Islet of Langerhans (tissue), 1 donor: ENCODE measurements around the gene LCN10.

Experiments
- FAIRE-seq: peaks from one replicate; lab custom pipeline; 2011; peaks lifted over from hg19 to GRCh38; lab: Jason Lieb, UNC

LCN10 gene

DNA sequence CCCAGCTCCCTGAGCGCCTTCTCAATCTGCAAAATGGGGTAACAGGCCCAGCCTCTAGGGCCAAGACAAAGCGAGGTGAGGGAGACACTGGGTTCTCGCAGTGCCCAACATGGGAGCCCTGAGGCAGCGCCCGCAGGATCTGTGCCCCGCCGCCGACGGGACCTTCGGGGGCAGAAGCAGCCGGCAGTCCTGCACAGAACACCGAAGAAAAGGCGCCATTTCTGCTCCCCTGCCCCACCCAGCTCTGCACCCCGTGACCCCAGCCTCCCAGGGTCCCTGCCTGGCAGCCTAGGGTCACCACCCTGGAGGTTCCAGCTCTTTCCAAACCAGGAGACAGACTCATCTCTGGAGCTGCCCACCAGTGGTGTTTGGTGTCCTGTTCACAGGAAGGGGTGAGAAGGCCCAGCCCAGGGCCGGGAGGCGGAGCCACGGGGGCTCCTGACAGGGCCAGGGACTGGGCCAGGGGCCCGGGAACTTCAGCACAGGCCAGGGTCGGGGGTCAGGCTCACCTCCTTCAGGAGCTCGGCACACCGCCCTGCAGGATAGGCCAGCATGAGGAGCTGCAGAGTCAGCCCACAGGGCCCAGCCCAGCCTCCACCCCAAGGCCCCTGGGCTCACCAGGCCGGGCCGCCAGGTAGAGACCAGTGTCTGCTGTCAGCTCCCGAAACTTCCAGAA lies 12.0 kb upstream of the LCN10 start:
- FAIRE-seq: no peak

DNA sequence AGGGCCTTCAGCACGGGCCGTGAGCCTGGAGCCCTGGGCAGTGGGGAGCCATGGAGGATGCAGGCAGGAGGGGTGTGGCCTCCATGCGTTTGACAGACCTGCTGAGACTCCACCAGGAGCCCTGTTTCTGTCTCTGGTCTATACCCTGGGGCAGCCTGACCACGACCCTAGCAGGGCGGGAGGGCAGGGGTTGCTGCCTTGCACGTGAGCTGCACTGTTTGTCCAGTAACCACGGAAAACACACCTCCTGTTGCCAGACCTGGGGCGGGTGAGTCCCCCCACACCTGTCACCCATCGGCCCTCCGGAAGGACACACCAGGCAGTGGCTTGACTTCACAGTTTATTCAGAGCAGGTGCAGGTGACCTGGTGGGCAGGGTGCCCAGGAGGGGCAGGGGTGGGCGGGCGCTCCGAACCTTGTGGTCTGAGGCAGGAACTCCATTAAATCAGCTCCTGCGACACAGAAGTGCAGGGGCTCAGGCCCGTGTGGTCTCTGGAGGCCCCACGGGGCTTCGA lies 11.4 kb upstream of the LCN10 start:
- no peak for FAIRE-seq

DNA sequence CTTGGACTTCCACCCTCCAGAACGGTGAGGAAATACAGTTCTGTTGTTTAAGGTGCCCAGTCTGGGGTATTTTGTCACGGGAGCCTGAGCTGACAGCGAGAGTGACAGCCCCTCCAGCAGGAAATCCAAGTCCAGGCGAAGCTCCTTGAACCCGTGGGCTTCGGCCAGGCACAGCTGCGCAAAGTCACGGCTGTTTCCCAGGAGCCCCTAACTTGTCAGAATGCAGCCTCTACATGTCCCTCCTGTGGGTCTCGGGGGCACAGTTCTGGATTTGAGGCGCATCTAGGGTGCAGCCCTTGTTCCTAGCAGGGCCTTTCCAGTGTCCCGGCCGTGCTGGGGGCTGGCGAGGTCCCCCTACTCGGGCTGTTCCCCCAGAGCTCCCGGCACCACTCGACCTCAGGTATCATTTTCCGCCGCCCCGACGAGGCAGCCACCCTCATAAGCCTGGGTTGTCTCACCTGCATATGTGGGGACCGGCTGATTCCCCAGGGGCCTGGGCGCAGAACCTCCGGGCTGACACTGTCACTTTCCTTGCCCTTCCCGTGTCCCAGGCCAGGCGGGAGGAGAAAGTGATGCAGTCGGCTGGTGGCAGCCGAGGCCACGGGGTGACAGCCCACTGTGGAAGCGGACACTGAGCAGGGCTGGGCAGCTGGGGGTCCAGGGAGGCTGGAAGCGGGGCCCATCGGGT lies 10.8 kb upstream of the LCN10 start:
- no peak for FAIRE-seq

DNA sequence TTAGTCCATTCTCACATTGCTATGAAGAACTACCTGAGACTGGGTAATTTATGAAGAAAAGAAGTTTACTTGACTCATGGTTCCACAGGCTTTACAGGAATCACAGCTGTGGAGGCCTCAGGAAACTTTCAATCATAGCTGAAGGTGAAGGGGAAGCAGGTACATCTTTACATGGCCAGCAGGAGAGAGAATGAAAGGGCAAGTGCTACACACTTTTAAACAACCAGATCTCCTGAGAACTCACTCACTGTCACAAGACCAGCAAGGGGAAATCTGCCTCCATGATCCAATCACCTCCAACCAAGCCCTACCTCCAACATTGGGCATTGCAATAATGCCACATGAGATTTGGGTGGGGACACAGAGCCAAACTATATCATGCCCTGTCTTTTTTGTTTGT lies 9.1 kb upstream of the LCN10 start:
- FAIRE-seq: no peak

DNA sequence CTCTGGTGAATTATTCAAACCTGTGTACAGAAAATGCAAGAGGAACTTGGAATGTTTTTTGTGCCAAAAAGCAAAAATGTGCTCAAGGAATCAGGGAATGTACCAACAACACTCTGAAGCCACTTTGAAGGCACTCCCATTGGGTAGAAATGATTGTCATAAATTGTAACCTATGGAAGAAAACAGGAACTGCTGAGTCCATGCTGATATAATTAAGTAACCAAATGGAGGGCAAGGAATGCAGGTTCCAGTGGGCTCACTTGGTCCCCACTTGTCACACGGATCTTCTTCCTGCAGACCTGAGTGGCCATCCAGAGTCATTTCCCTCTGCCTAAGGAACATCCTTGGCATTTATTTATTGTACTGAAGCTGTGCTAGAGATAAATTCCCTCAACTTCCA lies 8.5 kb upstream of the LCN10 start:
- no peak for FAIRE-seq

DNA sequence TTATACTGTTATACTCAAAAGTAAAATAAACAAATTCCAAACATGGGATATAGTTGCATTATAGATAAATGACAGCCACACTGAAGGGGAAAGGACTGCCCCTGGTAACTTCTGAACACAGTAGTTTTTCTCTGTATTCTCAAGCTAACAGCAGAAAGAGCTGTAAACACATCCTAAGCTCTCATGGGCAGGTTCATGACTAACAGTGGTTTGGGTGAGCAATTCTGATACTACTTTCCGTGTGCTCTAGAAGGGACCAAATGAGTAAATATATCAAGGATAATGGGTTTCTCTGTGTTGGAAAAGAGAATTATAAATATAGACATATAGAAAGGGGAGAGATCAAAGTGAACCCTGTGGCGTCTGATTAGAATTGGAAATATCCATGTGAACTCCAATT lies 7.8 kb upstream of the LCN10 start:
- FAIRE-seq: no peak

DNA sequence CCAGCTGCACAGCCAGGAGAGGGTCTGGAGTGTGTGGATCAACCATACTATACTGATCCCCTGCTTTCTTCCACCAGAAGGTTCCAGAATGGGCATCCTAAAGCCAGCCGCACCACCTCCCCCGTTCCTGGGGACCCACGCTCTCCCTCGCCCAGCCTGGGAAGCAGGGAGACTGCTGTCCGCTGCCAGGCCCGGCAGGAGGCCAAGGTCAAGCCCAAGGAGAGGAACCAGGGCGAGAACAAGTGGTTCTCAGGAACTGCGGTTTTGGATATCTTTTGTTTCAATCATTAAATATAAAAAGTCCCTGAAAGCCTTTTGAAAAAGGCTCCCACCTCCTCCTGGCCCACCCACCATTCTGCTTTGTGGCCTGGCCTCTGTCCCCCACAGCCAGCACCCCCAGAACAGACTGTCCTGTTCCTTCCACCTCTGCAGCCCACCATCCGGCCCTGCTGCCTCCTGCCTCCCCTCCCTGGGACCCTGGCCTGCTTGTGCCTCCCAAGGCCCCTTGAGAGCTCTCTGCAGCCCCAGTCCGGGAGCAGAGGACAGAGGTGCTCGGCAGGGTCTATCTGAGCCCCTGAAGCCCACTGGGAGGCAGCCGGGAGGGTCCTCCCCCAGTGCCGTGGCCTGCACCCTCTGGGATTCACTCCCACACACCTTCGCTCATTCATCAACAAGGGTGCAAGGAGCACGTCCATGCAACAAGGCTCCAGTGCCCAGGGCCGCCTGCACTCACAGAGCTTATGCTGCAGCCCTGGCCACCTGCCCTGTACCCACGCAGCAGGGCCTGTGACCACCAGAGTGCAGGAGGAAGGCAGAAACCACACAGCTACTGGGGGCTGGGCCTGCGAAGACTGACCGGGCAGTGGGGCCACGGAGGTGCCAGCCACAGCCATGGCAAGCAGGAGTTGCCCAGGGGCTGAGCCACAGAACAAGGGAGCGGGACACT lies 6.2 kb upstream of the LCN10 start:
- no peak for FAIRE-seq

DNA sequence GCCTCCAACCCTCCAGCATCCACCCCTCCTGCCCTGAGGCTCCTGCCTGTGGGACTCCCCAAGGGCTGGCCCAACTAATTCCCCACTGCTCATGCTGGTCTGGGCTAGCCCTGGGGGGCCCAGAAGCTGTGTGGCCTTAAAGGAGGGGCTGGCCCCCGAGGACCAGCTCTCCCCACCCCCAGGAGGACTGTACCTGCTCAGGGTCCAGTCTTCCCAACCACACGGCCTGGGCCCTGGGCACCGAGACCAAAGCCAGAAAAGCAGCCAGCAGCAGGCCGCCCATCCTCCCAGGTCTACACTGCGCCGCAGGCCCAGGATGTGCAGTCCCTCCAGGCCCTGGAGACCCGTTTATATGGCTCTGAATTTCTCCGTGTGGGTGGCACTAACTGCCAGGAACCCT lies 5.5 kb upstream of the LCN10 start, which contains the start of gene LCN6:
Gene LCN6, minus strand, starts transcription at position 325 of the 400 bp plus-strand sequence. Its CDS starts 42 bp downstream, at position 283.
- no peak for FAIRE-seq

DNA sequence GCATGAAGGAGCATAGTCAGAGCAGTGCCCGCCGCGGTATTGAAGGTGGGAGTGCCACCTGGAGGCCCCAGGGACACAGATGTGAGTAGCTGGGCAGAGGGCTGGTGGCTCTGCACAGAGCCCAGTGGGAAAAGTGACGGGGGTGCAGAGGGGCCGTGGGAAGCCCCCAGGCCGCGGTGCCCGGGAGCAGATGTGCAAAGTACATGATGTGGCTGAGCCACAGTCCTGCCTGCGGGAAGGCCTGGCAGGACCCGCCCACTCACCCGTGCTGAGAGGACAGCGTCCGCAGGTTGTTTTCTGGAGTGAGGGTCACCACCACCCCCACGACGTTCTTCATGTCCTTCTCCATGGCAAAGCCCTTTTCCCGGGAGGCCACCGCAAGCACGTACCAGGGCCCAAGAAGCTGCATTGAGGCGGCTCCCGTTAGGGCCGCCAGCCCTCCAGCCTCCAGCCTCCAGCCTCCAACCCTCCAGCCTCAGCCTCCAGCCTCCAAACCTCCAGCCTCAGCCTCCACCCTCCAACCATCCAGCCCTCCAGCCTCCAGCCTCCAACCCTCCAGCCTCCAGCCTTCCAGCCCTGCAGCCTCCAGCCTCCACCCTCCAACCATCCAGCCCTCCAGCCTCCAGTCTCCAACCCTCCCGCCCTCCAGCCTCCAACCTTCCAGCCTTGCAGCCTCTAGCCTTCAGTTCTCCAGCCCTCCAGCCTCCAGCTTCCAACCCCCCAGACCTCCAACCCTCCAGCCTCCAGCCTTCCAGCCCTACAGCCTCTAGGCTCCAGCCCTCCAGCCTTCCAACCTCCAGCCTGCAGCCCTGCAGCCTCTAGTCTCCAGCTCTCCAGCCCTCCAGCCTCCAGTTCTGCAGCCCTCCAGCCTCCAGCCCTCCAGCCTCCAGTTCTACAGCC lies 4.7 kb upstream of the LCN10 start:
- no peak for FAIRE-seq

DNA sequence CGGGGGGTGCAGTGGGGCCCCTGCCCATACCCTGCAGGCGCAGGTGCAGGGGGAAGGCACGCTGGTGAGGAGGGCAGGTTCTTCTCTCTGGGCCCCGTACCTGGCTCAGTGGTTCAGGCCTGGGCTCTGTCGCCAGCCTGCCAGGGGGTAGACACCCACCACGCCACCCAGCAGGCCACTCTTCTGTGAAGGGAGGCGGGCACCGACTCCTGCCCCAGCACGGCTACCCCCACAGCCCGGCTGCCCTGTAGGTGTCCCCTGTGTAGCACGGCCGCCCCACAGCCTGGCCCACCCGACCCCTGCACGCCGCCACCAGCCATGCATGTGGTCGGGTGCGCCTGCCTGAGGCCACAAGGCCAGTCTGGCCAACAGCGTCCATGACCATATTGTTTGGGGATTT lies 3.9 kb upstream of the LCN10 start:
- no peak for FAIRE-seq

DNA sequence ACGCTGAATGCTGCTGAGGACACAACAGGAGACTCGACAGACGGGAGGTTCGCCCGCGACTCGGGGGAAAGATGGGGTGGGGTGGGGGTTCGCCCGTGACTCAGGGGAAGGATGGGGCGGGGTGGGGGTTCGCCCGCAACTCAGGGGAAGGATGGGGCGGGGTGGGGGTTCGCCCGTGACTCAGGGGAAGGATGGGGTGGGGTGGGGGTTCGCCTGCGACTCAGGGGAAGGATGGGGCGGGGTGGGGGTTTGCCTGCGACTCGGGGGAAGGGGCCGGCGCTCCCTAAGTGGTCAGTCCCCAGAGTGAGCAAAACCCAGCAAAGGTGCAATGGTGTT lies 3.4 kb upstream of the LCN10 start:
- FAIRE-seq: no peak

DNA sequence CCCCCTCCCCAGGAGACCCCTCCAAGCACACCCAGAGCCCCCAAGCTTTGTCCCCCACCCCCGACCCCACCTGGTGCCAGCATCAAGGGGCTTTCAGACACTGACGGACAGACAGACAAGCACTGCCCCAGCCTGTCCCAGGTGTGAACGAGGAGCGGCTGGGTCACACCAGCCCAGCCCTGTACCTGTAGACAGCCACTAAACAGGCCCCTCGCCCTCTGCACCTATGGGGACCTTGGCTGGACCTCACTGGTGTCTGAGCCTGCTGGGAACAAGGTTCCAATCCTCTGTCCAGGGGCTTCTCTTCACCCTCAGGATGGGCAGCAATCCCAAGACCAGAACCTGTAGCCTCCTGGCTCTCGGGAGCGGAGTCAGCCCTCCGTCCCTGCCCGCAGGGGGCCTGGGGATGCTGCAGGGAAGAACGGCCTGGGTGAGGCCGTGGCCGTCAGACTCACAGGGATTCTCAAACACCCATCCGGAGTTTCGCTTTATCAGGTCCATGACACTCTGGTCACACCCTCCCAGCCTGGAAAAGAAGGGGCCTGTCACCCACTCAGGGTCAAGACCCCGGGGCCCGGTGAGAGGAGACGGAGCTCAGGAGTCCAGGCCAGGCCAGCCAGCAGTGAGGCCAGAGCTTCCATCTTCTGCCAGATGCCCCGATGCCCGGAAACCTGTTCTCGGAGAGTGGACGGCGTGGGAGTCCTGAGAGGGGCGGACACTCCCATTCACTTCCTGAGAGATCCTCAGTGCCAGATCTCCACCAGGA lies 2.8 kb upstream of the LCN10 start:
- no peak for FAIRE-seq

DNA sequence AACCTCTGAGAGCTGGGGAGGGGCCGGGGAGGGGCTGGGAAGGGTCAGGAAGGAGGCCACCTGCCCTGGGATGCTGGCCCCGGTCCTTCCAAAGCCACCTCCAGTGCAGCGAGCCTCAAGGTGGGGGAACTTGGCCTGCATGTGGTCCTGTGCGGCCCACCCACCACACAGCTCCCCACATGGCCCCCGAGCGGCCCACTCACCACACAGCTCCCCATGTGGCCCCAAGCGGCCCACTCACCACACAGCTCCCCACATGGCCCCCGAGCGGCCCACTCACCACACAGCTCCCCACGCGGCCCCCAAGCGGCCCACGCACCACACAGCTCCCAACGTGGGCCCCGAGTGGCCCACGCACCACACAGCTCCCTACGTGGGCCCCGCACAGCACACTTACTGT lies 2.0 kb upstream of the LCN10 start:
- FAIRE-seq: no peak

DNA sequence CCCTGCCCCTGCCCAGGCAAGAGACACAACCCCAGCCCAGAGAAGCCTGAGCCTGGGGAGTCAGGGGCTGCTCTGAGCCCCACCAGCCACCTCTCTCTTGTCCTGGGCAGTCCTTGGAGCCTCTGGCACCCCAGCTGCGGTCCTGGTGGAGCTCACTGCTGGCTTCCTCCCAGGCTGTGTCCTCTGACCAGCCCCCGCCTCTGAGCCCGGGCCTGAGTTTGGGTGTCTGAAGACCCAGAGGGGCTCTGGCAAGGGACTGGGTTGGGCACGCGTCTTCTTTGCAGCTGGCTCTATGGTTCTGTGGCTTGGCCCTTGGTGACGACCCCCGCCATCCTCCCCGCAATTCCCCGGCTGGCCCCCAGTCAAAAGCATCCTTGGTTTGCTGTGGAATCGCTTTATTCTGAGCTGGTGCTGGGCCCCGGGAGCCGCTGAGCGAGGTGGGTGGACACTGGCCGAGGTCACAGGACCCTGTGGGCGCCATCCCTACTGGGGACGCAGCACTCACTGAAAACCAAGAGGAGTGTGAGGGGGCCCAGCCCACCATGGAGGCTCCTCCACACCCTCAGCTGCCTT lies 985 bp upstream of the LCN10 start:
- no peak for FAIRE-seq

DNA sequence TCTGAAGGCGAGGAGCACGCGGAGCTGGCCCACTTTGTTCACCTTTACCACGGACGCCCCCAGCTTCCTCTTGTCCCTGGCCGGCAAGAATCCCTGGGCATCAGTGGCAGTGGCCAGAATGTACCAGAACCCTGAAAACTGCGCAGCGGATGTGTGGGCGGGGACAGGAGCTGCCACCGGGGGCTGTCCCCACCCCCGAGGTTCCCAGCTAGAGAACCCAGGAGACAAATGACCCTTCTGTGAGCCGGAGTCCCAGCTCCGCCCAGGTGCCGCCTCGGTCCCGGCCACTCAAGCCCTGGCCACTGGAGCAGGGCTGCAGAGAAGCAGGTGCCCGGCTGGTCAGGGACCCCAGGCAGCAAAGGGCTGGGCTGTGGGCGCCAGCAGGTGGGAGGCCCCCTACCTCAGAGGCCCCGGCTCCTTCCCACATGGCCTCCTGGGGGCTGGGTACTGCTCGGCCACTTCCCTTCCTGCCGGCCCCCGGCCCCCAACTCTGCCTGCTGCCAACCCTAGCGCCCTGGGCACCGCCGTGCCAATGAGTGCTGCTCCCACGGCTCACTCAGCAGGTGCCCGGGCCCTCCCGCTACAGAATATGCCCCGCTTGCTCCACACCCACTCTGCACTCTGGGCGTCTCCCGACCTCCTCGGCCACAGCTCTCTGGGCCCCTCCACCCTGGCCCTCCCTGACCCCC lies 713 bp downstream of the LCN10 start:
- no peak for FAIRE-seq

DNA sequence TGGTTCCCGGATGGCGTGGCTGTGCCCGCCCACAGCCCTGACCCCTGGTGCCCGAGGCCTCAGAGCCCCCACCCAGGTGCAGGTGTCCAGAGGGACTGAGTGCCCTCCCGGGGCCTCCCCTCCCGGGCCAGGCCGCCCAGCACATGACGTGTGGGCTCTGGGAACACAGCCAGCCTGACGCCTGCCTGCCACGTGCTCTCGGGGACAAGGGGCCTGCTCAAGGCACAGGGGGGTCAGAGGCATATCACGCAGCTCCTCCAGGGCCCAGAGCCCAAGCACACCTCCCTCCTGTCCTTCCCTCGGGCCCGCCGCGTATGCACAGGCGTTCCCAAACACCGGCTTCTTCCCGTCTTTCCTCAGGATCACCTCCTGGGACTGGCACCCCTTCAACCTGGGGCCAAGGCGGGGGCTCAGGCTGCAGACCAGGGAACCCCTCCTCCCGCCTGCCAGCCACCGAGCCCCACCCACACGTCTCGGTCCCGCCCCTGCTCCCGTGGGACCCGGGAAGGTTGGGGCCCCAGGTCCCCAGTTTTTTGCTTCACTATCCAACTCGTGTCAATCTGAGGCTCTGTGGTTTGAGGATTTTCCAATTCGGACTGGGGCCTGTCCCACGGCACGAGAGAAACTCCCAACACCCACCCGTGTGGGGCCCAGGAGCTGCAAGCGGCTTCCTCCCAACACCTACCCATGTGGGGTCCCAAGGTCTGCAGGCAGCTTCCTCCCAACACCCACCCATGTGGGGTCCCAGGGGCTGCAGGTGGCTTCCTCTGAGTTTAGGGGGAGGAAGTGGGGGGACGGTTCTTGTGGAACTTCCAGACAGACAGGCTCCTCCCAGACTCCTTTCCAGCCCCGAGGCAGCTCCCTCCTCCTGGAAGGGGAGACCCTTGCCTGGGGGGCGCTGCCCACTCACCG lies 1.5 kb downstream of the LCN10 start:
- FAIRE-seq: no peak

DNA sequence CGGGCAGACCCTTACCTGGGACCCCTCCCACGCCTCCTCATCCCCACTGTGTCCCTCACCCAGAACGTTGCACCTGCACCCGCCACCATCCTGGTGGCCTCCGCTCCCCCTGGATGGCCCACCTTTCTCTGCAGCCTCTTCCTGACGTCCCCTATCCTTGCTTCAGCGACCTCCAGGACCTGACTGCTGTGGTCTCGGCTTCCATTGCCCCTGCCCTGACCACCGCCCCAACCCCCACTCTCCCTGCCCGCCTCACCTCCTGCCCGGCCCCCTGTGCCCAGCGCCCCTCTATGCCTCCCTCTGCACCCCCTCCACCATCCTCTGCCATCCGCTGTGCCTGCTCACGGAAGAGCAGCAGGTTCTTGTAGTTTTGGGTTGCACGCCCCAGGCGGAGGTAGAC lies 2.2 kb downstream of the LCN10 start:
- FAIRE-seq: no peak

DNA sequence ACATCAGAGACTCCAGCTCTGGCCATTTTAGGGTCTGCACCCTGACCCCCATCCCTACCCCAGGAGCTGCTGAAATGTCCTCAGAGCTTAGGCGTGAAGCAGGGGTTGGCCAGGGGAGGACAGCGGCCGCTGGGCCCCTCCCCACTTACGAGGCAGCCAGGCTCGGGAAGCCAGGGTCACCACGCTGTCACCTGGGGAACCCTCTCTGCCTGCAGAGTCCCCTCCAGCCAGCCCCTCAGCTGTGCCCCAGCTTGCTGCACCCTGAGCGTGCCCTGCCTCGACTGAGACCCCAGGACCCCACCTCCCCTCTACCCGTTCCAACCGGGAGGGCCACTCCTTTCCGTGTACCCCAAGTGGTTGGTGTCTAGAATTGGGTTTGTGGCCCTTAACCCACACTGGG lies 2.7 kb downstream of the LCN10 start:
- FAIRE-seq: no peak

DNA sequence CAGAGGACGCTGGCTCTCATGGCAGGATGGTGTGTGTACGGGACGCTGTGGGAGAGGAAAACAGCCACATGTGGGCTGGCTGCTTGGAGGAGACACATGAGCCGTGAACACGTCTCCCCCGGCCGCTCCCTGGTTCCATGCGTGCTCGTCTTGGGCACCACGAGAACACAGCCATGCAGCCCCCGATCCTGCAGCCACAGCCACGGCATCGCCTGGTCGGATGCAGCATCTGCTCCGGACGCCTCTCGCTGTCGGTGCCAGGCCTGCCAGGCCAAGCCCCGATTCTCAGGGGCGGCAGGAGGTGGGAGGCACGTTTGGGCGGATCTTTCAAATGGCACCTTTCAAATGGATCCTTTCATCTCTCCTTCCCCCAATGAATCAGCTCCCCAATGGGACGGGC lies 3.2 kb downstream of the LCN10 start:
- FAIRE-seq: no peak
